SU-DHL-6 (cell line): ENCODE measurements around the gene ATL1.

Experiments used
- H2AFZ ChIP-seq: fragments of 200-600 bp; sonication (generic); 2 replicates; pipeline ENCODE4 v1.6.1; 2014; ENCODE audit warnings: low read depth, mild to moderate bottlenecking, moderate library complexity, mixed read lengths, antibody characterized with exemption, low read length; ENCODE audit not compliant: severe bottlenecking
- H3F3A ChIP-seq: fragments of 200-600 bp; shearing (Covaris generic); 2 replicates; pipeline ENCODE4 v1.6.0; 2016; ENCODE audit warnings: antibody characterized with exemption, mild to moderate bottlenecking; ENCODE audit not compliant: insufficient read depth
- H3K27ac ChIP-seq: fragments of 200-600 bp; sonication (generic); 2 replicates; pipeline ENCODE4 v1.5.1; 2016; ENCODE audit warnings: low read depth, mild to moderate bottlenecking, low read length, moderate library complexity, mixed read lengths
- H3K27me3 ChIP-seq: fragments of 200-600 bp; sonication (generic), shearing (Covaris generic); 2 replicates; pipeline ENCODE4 v1.6.0; 2014; ENCODE audit warnings: mild to moderate bottlenecking, low read length
- H3K36me3 ChIP-seq: fragments of 200-600 bp; sonication (generic); 2 replicates; pipeline ENCODE4 v1.6.1; 2014; ENCODE audit warnings: mild to moderate bottlenecking, low read length, mixed read lengths
- H3K4me2 ChIP-seq: fragments of 300-600, 200-600 bp; shearing (Covaris generic), sonication (generic); 2 replicates; pipeline ENCODE4 v1.6.0; 2014; ENCODE audit warnings: low read length, low read depth, mild to moderate bottlenecking; ENCODE audit not compliant: poor library complexity, severe bottlenecking
- H3K4me3 ChIP-seq: fragments of 200-600 bp; sonication (generic); 2 replicates; pipeline ENCODE4 v1.5.1; 2014; ENCODE audit warnings: antibody characterized with exemption, low read length, mild to moderate bottlenecking, mixed read lengths; ENCODE audit not compliant: insufficient read depth, poor library complexity, severe bottlenecking
- H3K79me2 ChIP-seq: fragments of 200-600 bp; sonication (generic); 2 replicates; pipeline ENCODE4 v1.6.1; 2014; ENCODE audit warnings: mild to moderate bottlenecking, low read length, moderate library complexity; ENCODE audit not compliant: insufficient read depth
- H3K9ac ChIP-seq: fragments of 200-600 bp; sonication (generic); 2 replicates; pipeline ENCODE4 v1.7.0; 2014; ENCODE audit warnings: mild to moderate bottlenecking, low read length
- H3K9me2 ChIP-seq: fragments of 200-600 bp; sonication (generic); replicated peaks from 2 replicates; pipeline ENCODE4 v1.6.1; 2014; ENCODE audit warnings: low read length; ENCODE audit not compliant: insufficient read depth
- H3K9me3 ChIP-seq: fragments of 200-600 bp; sonication (generic); 2 replicates; pipeline ENCODE4 v1.6.1; 2014; ENCODE audit warnings: low read length, mixed read lengths; ENCODE audit not compliant: insufficient read depth
- H4K20me1 ChIP-seq: fragments of 200-600 bp; sonication (generic); 2 replicates; pipeline ENCODE4 v1.6.1; 2014; ENCODE audit warnings: low read depth, mild to moderate bottlenecking, antibody characterized with exemption, low read length, moderate library complexity, mixed read lengths
- EZH2phosphoT487 ChIP-seq: fragments of 200-600 bp; sonication (generic), shearing (Covaris generic); conservative IDR thresholded peaks from 2 replicates; pipeline ENCODE4 v1.6.1; 2018; ENCODE audit warnings: mild to moderate bottlenecking, antibody characterized with exemption, low read length, moderate library complexity, mixed read lengths
- TF ChIP-seq, protein P1 (sequence below): fragments of 200-600 bp; sonication (generic); IDR thresholded peaks from one replicate; pipeline ENCODE4 v1.5.1; 2017; ENCODE audit warnings: antibody characterized with exemption, mild to moderate bottlenecking, low read length, moderate library complexity; ENCODE audit not compliant: insufficient read depth, poor library complexity, severe bottlenecking

The ATL1 gene

GRCh38 chr14:50590464-50590863 is 30.5 kb downstream of the ATL1 start:
- H3K36me3 ChIP-seq, result no peaks in the 10 kb centered on the region

GRCh38 chr14:50594577-50595316 is 34.8 kb downstream of the ATL1 start:
- H3K36me3 ChIP-seq, result no peaks in the 10 kb centered on the region
- H3F3A ChIP-seq, result no peaks in the 10 kb centered on the region
- no peak overlapping the region for H2AFZ ChIP-seq
- H3K27ac ChIP-seq, result no peak overlapping the region
- H3K79me2 ChIP-seq, result no peaks in the 10 kb centered on the region
- no peak for TF ChIP-seq EZH2phosphoT487
- TF ChIP-seq, protein P1, sequence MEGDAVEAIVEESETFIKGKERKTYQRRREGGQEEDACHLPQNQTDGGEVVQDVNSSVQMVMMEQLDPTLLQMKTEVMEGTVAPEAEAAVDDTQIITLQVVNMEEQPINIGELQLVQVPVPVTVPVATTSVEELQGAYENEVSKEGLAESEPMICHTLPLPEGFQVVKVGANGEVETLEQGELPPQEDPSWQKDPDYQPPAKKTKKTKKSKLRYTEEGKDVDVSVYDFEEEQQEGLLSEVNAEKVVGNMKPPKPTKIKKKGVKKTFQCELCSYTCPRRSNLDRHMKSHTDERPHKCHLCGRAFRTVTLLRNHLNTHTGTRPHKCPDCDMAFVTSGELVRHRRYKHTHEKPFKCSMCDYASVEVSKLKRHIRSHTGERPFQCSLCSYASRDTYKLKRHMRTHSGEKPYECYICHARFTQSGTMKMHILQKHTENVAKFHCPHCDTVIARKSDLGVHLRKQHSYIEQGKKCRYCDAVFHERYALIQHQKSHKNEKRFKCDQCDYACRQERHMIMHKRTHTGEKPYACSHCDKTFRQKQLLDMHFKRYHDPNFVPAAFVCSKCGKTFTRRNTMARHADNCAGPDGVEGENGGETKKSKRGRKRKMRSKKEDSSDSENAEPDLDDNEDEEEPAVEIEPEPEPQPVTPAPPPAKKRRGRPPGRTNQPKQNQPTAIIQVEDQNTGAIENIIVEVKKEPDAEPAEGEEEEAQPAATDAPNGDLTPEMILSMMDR, result no peak
- no peaks in the 10 kb centered on the region for H3K9me3 ChIP-seq
- H3K9me2 ChIP-seq, result no peaks in the 10 kb centered on the region
- H4K20me1 ChIP-seq, result 0 out of 2 replicates have a peak, but pooled peaks cover 3% of the 10 kb centered on the region
- no peak overlapping the region for H3K9ac ChIP-seq
- no peak overlapping the region for H3K4me2 ChIP-seq
- H3K4me3 ChIP-seq, result no peak overlapping the region
- no peaks in the 10 kb centered on the region; the same call in 1 of the 2 replicates for H3K27me3 ChIP-seq

More at GRCh38 chr14:50590464-50590863, 30.5 kb downstream of the ATL1 start:
- Histone ChIP-seq H3F3A (no peaks in the 10 kb centered on the region), H3K27ac (no peak overlapping the region), H3K79me2 (no peaks in the 10 kb centered on the region), H3K4me3 (no peak overlapping the region), H4K20me1 (0 out of 2 replicates have a peak, but pooled peaks cover 3% of the 10 kb centered on the region), H3K9me3 (no peaks in the 10 kb centered on the region), H3K4me2 (no peak overlapping the region), H3K9me2 (no peaks in the 10 kb centered on the region), H3K9ac (no peak overlapping the region), H2AFZ (no peak overlapping the region), H3K27me3 (no peaks in the 10 kb centered on the region)
- TF ChIP-seq EZH2phosphoT487, result no peak
- TF ChIP-seq, protein P1, result no peak

- H3K36me3 ChIP-seq, result no peaks in the 10 kb centered on the region
- H3K27me3 ChIP-seq, result no peaks in the 10 kb centered on the region; the same call in 1 of the 2 replicates
- H3K27ac ChIP-seq, result no peak overlapping the region
- H3F3A ChIP-seq, result no peaks in the 10 kb centered on the region; the same call in 1 of the 2 replicates
- no peak overlapping the region for H3K9ac ChIP-seq
- TF ChIP-seq, protein P1, result no peak
- TF ChIP-seq EZH2phosphoT487, result no peak
- H3K79me2 ChIP-seq, result no peaks in the 10 kb centered on the region
- no peaks in the 10 kb centered on the region for H3K9me2 ChIP-seq
- no peaks in the 10 kb centered on the region for H4K20me1 ChIP-seq
- no peak overlapping the region for H3K4me3 ChIP-seq
- H3K9me3 ChIP-seq, result no peaks in the 10 kb centered on the region
- no peak overlapping the region for H2AFZ ChIP-seq
- no peak overlapping the region for H3K4me2 ChIP-seq
These were observed 38.8 kb downstream of the ATL1 start for GRCh38 chr14:50598765-50599164.
